Measurements from ENCODE around the gene CSNK1G2.
A peak's percentile ranks its signal among the peaks of the same experiment; 100 is the strongest.

The CSNK1G2 gene

GRCh38 chr19:1991018-1991913 is 50.3 kb downstream of the CSNK1G2 start:
- DNase-seq = no peak

- no peak for DNase-seq
Observed at GRCh38 chr19:1992759-1993260, 51.8 kb downstream of the CSNK1G2 start.

DNA sequence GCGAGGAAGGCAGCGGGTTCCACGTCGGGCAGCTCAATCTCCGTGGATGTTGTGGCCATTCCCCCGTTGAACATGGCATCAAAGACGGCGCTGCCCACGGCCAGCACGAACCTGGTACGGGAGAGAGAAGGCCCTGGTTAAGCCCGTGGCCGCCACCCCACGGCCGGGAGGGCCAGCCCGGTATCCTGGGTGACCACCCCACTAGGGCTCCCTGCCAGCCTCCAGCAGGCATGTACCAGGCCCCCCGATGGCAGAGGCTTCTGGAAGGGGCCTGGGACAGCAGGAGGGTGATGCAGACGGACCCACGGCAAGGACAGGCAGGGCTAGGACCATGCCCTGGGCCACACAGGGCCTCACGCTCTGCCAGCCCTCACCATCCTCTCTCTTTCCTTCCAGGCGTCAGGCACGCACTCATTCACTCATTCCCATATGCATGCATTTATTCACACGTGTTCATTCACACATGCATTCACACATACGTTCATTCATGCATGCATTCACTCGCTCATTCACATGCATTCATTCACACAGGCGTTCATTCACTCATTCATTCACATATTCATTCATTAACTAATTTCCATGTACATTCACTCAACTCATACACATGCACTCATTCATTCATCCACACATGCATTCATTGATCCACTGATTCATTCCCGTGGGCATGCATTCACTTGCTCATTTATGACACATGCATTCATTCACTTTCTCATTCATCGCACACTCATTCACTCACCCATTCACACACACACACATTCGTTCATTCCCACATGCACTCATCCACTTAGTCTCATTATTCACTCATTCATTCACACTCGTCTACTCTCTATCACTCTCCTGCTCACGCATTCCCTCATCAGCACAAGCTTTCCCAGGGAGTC is 56.6 kb downstream of the CSNK1G2 start:
- no peak for DNase-seq

DNA sequence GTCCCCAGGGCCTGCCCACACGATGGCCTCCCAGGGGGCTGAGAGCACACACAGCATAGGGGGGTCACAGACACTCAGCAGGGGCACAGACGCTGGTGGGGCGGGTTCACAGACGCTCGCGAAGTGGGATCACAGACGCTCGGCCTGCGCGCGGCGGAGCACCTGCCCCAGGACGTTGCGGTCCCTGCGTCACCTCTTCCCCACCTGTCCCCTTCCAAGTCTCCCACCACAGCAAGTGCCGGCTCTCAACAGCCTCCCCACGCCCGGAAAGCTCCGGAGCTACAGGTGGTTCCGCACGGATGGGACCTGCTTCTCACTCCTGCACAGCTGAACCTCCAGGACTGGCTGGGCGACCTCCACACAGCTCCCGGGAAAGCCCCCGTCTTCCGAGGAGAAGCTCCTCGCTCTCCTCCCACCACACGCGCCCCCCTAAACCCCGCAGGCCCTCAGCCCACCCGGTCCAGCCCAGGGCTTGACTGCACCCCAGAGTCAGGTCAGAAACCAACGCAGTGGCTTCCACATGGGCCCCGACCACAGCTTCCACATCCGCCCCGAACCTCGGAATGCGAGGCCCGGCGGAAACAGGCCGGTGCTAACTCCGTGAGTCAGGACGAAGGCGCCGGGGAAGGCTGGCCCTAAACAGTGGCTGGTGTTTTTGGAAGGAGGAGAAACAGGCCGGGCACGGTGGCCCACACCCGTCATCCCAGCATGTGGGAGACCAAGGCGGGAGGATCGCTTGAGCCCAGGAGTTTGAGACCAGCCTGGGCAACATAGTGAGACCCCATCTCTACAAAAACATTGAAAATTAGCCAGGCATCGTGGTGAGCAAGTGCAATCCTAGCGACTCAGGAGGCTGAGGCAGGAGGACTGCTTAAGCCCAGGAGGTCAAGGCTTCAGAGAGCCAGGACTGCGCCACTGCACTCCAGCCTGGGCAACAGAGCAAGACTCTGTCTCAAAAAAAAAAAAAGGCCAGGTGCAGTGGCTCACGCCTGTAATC is 58.0 kb downstream of the CSNK1G2 start:
- DNase-seq = no peak

DNA sequence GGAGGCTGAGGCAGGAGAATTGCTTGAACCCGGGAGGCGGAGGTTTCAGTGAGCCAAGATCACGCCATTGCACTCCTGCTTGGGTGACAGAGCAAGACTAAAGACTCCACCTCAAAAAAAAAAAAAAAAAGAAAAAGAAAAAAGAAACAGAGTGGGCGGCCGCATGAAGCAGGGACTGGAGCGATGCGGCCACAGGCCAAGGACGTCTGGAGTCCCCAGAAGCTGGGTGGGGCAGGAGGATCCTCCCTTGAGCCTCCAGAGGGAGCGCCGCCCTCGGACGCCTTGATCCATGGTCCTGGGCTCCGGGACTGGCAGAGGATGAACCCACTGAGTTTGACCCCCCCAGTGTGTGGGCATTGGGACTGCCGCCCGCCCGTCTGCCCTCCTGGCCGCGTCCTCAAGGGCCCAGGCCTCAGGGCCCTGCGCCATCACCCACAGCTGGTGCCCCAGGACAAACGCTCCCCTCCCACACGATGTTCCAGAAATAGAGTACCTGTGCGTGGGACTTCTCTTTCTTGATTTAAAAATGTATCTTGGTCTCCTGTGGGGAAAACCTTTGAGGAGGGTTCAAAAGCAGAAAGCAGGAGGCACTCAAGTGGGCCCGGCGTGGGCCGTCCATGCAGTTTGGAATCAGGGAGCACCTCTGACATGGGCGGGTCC is 59.0 kb downstream of the CSNK1G2 start:
- no peak for DNase-seq

GRCh38 chr19:2003874-2004273 is 62.9 kb downstream of the CSNK1G2 start:
- no peak for DNase-seq

DNA sequence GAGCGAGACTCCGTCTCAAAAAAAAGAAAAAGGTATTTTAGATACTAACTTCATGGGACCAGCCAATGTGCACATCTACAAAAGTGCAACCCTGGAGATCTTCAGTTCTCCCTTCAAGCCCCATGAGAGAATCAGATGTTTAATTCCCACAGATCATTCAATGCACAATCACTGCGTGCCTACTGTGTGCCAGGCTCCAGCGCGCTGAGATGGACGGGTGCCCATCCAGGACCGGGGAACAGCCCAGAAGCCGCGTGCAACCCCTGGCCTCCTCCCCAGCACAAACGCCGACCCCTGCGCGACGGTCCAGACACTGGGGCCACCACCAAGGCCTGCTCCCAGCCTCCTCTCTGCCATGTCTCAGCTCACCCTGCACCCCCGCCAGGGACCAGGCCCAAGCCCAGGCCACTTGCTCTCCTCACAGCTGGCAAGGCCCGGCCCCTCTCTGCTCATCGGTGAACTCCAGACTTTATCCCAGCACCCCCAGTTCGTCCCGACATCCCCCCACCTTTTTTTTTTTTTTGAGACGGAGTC is 69.2 kb downstream of the CSNK1G2 start:
- no peak for DNase-seq

- no peak for DNase-seq
Observed at GRCh38 chr19:2011169-2011568, 70.2 kb downstream of the CSNK1G2 start.

DNA sequence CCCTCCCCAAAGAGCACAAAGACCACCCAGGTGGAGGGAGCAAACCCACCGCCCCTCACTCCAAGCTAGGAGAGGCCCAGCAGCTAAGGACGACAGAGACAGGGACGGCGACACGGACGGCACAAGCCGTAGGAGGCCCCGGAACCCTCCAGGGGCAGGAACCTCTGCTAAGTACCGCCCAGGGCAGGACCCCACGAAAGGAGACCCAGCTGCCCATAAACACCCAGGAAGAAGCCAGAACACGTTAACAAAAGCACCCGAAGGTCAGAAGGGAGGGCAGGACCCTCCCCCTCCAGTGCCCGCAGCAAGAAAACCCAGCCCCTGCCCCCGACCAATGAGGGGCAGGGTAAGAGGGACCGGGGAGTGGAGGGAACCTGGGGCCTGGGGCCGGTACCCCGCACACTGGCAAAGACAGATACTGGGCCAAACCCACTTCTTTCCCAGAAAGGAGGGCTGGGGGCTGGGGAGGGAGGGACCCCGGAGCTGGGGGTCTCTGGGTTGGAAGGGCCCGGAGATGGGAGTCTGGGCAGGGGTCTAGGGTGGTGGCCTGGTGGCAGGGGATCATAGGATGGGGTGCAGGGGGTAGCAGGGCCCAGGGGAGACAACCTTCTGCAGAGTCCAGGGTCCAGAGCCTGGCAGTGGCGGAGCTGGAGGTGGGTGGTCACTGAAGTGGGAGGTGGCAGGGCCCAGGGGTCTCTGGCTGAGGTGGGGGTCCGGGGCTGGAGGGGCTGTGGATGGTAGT is 72.1 kb downstream of the CSNK1G2 start:
- no peak for DNase-seq

GRCh38 chr19:2013683-2013961 is 72.7 kb downstream of the CSNK1G2 start:
- no peak for DNase-seq

DNA sequence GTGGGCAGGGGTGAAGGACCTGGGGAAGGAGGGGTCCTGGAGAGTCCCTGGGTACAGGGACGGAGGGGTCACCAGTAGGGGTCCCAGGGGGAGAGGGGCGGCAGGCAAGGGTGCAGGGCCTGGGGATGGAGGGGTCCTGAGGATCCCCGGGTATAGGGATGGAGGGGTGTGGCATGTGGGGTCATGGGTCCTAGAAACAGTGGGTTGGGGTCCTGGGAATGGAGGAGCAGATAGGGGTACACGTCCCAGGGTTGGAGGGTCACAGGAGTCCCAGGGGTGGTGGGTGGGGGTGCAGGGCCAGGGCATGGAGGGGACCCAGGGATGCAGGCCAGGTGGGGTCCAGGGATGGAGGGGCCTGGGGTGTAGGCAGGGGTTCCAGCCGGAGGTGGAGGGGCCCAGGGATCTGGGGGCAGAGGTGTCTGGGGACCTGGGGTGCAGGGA is 73.2 kb downstream of the CSNK1G2 start:
- DNase-seq = no peak

- peak; percentile 8 for DNase-seq
Observed at GRCh38 chr19:2014731-2015607, 74.0 kb downstream of the CSNK1G2 start.

GRCh38 chr19:2015608-2015950 is 74.6 kb downstream of the CSNK1G2 start, which contains the start of gene BTBD2:
TSS of gene BTBD2 (minus strand) at chr19:2015714. CDS start at chr19:2015703, 11 bp downstream.
- DNase-seq = peak; percentile 29

GRCh38 chr19:2016041-2016807 is 75.3 kb downstream of the CSNK1G2 start:
- peak; percentile 40 for DNase-seq

GRCh38 chr19:2018752-2019151 is 77.8 kb downstream of the CSNK1G2 start:
- DNase-seq = no peak

GRCh38 chr19:2021453-2022140 is 80.6 kb downstream of the CSNK1G2 start:
- peak; percentile 86 for DNase-seq

DNA sequence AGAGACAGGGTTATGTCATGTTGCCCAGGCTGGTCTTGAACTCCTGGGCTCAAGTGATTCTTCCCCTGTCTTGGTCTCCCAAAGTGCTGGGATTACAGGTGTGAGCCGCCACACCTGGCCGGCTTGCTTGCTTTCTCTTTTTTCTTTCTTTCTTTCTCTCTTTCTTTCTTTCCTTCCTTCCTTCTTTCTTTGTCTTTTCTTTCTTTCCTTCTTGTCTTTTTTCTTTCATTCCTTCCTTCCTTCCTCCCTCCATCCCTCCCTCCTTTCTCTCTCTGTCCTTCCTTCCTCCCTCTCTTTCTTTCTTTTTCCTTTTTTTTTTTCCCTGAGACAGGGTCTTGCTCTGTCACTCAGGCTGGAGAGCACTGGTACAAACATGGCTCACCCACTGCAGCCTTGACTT is 81.3 kb downstream of the CSNK1G2 start:
- no peak for DNase-seq

DNA sequence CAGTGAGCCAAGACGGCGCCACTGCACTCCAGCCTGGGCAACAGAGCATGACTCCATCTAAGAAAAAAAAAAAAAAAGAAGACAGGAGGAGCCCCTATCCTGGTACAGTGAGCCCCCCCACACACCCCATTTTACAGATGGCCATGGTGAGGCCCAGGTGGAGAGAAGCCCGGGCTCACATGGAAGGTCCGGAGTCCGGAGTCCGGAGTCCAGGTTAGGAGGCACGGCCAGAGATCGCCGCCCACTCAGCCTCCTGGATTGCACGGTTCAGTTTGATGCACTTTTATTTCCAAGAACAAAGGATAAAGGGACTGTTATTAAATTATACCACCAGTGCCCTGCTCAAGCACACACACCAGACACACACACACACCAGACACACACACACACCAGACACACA is 85.8 kb downstream of the CSNK1G2 start:
- no peak for DNase-seq
